ENCODE data around the gene SCART1.
"Not testable (repeated sequence)": the region's sequence is repeated elsewhere in the genome, so short reads cannot be mapped to it uniquely, and the experiment has no call there.

Gene SCART1

DNA sequence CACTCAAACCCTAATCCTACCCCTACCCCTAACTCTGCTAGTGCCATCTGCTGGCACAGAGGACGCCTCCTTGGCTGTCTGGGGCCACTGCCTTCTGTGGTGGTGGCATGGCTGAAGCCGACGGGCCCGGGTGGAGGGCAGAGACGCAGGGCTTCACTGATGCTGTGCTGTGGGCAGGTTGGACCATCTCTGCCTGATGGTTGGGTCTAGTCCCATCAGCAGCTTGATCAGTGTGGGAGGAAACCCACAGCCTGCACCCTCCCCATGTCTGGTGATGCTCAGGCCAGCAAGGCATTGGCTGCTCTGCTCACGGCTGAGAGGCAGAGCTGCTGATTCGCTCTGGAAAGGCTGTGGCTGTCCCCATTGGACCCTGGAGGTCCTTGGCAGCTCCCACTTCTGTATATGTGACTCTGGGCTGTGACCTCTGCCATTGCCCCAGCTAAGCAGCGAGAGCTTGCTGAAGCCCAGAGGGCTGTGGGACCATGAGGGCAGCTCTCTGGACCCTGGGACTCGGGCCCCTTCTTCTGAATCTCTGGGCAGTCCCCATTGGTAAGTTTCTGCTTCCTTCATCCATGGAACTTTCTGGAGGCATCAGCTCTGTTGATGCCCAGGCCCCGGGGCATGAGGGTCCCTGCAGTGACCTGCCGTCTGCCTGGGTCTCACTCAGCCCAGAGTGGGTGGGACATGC lies at the start of gene SCART1:
Gene SCART1 (plus strand): TSS at position 430 of the 688 bp plus-strand sequence. CDS start 53 bp downstream, at position 483.
- no peak for DNase-seq (ENCODE audit: extremely low read depth in 1 of 2, low read depth in 1 of 2)

DNA sequence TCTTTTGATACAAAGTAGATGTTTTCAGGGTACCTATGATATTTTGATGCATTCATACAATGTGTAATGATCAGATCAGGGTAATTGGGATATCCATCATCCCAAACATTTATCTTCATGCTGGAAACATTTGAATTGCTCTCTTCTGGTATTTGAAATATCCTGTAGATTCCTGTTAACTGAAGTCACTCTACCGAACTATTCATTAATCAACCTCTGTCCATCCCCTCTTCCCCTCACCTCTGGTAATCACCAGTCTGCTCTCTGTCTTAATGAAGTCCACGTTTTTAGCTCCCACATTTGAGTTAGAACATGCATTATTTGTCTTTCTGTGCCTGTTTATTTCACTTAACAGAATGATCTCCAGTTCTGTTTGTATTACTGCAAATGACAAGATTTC lies 48.5 kb upstream of the SCART1 start:
- DNase-seq (ENCODE audit: extremely low read depth in 1 of 2, low read depth in 1 of 2), result no peak

DNA sequence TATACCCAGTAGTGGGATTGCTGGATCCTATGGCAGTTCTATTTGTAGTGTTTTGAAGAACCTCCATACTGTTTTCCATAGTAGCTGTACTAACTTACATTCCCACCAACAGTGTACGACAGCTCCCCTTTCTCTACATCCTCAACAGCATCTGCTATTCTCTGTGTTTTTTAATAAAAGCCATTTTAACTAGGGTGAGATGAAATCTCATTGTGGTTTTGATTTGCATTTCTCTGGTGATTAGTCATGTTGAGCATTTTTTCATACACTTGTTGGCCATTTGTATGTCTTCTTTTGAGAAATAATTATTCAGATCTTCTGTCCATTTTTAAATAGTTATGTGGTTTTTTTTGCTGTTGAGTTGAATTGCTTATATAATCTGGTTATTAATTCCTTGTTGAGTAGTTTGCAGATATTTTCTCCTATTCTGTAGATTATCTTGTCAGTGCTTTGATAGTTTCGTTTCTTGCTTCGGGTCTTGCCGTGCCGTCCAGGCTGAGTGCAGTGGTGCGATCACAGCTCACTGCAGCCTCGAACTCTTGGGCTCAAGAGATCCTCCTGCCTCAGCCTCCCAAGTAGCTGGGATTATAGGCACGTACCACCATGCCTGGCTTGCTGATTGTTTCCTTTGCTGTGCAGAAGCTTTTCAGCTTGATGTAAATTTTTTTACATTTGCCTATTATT lies 47.8 kb upstream of the SCART1 start:
- no peak for DNase-seq (ENCODE audit: extremely low read depth in 1 of 2, low read depth in 1 of 2)

DNA sequence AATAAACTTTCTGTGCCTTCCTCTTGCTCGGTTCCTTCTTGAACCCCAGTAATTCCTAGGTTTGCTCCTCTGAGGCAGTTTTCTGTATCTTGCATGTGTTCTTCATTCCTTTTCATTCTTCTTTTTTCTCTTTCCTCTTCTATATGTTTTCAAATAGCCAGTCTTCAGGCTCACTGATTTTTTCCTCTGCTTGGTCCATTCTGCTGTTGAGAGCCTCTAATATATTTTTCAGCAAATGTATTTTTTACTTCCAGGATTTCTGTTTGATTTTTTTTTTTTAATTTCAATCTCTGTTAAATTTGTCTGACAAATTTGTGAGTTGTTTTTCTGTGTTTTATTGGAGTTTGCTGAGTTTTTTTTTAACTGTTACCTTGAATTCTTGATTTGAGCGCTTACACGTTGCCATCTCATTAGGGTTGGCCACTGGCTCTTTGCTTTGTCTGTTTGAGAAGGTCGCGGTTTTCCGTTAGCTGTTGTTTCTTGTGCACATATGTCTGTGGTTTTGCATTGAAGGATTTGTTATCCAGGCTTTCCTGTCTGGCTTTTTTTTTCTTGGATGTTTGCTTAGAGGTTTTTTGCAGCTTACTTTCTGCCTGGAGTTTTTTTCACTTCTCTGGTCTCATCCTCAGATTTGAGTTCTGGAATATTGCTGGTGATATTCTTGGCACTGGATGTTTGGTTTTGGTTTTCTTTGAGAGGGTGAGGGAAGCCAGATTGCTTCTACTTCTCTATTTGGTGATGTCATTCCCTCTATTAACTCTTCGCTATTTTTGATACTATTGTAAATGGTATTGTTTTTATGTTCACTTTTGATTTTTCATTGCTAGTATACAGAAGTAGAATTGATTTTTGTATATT lies 42.0 kb upstream of the SCART1 start:
- DNase-seq (ENCODE audit: extremely low read depth in 1 of 2, low read depth in 1 of 2), result no peak

DNA sequence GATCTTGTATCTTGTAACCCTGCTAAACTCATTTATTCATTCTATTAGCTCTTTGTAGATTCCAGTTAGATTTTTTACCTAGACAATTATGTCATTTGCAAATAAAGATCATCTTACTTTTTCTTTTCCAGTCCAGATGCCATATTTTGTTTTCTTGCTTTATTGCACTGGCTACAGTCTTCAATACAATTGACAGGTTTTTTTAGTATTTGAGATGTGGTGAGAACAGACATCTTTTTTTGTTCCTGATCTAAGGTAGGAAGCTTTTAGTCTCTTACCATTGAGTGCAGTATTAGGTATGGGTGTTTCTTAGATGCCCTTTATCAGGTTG lies 41.4 kb upstream of the SCART1 start:
- DNase-seq (ENCODE audit: extremely low read depth in 1 of 2, low read depth in 1 of 2), result no peak

DNA sequence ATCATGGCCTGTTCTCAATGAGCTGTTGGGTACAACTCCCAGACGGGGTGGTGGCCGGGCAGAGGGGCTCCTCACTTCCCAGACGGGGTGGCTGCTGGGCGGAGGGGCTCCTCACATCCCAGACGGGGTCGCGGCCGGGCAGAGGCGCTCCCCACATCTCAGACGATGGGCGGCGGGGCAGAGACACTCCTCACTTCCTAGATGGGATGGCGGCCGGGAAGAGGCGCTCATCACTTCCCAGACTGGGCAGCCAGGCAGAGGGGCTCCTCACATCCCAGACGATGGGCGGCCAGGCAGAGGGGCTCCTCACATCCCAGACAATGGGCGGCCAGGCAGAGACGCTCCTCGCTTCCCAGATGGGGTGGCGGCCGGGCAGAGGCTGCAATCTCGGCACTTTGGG lies 39.3 kb upstream of the SCART1 start:
- not testable (repeated sequence) for DNase-seq (ENCODE audit: extremely low read depth in 1 of 2, low read depth in 1 of 2)

DNA sequence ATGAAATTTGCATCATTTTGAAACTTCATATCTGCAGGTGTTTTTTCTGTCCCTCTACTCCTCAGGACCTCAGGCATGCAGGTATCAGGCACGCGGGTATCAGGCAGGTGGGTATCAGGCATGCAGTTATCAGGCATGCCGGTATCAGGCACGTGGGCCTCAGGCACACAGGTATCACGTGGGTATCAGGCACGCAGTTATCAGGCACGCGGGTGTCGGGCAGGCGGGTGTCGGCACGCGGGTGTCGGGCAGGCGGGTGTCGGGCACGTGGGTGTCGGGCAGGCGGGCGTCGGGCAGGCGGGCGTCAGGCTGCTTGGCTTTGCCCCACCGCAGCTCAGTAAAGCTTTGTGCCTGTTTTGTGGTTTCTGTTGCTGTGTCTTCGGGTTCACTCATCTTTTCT lies 38.0 kb upstream of the SCART1 start:
- DNase-seq (ENCODE audit: extremely low read depth in 1 of 2, low read depth in 1 of 2), result no peak

DNA sequence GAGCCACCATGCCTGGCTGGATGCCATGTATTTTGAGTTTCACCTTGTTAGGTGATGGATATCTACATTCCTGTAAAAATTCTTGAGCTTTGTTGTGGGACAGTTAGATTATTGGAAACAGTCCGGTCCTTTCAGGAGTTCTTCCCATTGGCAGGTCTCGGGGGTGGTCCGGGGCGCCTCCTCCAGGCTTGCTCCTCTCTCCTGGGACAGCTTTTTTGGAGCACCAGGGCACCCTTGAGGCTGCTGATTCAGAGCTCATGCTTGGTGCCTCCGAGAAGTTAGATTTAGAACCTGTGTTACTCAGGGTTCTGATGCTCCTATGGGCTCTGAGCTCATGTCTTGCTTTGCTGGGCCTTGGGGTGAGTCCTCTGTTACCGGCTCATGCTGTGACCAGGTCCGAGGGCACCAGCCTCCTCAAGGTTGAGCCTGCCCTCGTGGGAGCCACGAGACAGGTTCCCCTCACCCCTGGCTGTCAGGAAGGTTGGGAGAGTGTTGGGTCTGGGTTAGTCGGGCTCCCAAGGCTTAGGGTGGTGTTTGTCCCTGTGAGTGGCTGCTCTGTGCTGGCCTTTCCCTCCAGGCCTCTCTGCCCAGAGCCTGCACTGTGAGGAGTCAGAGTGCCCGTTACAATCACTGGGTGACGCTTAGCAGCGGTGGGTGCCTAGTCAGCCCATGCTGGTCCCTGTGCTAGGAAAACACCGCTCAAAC lies 35.3 kb upstream of the SCART1 start:
- DNase-seq (ENCODE audit: extremely low read depth in 1 of 2, low read depth in 1 of 2), result no peak

DNA sequence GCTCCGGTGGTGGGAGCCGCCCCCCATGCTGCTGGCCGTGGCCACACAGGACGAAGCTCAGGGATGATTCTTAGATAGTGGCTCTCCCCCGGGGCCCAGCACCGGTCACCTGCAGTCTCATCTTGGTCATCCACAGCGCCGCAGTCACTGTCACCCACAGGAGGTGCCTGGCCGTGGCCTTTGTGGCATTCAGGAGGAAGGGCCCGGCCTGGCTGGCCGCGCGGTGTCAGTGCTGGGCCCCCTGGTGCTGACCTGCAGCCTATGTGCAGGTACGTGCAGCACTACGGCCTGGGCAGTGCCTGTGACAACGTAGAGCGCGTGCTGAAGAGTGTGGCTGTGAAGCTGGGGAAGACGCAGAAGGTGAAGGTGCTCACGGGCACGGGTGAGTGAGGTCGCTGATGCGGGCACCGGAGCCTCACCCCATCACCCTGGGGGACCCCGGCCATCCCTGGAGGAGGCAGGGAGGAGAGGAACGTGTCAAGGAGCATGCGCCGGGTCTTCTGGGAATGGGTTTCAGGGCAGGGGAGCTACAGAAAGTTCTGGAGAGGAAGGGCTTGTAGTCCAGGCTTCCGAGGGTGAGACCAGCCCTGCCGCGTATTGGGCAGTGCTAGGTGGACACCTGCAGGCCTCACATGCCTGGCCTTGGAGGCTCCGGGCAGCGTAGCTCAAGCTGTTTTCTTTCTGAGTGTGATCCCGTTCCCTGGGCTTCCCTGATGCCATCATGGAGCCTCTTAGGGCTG lies 34.4 kb upstream of the SCART1 start:
- no peak for DNase-seq (ENCODE audit: extremely low read depth in 1 of 2, low read depth in 1 of 2)

DNA sequence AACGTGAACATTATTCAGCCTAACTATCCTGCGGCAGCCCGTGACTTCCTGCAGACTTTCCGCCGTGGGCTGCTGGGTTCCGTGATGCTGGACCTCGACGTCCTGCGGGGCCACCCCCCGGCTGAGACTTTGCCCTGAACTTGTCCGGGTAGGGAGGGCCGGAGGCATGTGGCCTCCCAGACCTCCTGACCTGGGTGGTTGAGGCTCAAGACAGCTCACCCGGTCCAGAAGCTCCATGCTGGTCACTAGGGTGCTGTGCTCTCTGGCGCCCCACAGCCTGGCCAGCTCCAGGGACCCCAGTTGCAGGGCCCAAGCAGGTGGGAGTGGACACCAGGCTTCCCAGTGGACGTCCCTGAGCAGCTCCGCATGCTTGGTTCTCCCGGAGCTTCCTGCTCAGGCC lies 33.7 kb upstream of the SCART1 start:
- no peak for DNase-seq (ENCODE audit: extremely low read depth in 1 of 2, low read depth in 1 of 2)

DNA sequence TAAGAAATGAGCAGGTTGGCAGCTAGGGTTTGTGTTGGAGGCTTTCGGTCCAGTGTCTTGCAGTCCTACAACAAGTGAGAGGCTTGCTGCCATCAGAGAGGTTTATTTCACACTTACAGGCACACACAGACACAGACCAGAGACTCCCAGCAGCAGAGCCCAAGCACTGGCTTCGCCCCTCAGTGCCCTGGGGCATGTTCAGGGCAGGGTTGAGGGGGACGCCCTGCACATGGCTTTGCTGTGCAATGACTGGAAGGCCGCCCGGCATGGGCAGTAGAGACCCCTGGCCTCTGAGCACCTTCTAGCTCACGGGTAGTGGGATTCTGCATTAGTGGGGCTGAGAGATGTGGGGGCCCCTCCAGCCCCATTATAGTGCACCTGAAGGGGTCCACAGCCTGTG lies 33.2 kb upstream of the SCART1 start:
- DNase-seq (ENCODE audit: extremely low read depth in 1 of 2, low read depth in 1 of 2), result no peak

DNA sequence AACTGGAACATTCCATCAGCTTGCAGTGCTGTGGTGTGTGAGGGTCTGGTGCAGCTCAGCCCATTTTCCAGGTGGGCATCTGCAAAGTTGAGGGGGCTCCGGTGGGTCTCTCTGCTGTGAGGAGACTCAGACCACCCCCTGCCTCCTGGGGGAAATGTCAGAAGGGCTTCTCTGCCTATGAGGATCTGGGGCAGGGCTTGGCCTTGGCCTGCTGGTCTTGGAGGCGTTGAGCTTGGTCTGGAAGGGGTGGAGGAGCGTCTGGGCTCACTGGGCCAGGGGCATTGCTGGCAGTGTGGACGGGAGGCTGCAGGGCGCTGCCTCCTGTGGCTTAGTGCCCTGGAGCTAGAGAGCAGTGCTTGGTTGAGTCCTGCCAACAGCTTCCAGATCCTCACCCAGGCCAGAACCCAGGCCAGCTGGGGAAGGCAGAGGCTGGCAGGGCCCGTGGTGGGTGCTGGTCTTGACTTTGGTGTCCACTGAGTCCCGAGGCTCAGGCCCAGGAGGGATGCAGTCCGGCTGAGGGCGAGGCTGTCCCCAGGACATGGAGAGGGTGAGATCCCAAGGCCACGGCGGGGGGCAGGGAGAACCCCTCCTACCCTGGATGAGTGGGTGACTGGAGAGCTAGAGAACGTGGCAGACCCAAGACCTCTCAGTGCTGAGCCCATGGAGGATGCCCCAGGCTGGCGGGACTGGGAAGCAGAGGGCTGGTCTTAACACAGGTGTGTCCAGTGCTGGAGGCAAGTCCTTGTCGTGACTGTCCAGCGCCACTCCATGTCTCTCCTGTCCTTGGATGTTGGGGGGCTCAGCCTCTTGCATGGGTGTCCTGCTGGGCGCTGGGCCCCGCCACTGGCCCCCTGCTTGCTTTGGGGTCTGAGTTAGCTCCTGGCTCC lies 32.2 kb upstream of the SCART1 start:
- no peak for DNase-seq (ENCODE audit: extremely low read depth in 1 of 2, low read depth in 1 of 2)

DNA sequence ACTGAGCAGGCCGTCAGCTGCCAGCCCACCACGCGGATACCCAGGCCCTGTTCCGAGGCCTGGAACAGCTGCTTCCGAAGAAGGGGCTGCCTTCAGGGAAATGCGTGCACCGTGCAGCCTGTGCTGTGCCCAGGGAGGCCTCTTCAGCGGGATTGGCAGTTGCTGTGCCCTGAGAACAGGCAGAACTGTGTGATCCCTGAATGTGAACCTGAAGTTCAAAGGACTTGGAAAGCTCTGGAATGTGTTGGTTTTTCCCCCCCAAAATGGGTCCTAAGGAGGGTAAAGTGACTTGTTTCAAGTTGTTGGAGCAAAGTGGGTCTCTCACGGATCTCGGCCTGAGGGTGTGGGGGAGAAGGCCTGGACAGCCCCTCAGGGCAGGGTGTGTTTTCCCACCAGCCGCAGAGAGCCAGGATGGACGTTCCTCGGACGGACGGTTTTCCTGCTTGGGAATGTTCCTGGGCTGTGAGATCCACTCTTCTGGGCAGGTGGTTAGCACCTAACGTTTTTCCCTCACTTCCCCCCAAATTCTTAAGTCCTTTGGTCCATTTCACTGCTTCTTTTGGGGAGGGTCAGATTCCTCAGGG lies 31.4 kb upstream of the SCART1 start:
- DNase-seq (ENCODE audit: extremely low read depth in 1 of 2, low read depth in 1 of 2), result no peak

DNA sequence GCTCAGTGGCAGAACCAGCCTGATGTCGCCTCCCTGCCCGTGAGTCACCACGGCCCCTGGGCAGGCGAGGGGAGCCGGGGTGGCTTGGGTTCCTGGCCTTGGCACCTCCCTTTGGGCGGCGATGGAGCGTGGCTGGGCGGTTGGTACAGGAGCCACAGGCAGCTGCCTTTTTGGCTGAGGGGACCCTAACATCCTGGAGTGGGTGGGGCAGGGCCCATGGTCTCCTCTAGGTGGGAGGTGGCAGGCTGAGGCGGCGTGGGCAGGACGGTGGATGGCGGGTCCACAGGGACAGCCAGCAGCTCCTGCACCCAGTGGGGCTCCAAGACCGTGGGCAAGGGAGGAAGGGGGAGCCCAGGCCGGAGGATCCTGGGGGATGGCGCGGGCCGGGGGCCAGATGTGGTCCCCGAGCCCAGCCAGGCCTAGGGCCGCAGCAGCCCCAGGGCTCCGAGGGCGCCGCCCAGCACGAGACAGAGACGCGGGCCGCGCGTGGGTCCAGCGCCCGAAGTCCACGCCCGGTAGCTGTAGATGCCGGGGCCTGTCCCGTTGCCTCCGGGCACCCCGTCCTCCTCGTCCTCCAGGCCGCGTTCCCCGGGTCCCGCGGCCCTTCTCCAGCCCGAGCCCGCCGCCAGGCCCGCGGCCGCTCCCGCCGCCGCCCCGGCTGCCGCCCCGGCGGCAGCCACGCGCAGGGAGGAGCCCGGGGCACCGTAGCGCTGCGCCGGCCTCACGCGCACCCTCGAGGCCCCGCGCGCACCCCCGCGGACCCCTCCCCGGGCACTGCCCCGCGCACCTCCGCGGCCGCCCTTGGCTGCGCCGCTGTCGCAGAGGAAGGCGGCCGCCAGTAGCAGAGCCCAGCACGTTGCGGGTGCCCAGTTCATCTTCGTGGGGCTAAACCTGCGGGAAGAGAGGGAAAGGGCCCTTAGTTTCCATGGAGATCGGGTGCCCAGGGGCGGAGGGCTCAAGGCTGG lies 30.7 kb upstream of the SCART1 start:
- DNase-seq (ENCODE audit: extremely low read depth in 1 of 2, low read depth in 1 of 2), result no peak

DNA sequence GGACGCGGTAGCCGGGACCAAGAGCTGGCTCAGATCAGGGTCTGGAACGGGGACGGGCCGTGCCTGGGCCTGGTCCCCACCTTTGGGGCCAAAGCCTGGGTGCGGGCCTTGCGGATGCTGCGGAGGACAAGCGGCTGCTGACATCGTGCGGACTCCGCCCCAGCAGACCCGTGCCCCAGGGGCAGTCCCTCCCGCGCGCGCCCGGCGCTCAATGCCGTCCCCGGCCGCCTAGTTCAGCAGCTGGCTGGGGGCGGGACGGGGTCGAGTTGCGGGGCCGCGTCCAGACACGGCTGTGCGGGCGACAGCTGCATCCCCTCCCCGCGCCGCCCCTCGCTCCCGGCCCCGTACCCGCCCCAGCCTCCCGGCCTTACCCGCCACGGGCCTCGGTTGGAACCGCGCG lies 29.6 kb upstream of the SCART1 start:
- DNase-seq (ENCODE audit: extremely low read depth in 1 of 2, low read depth in 1 of 2), result not testable (repeated sequence)

DNA sequence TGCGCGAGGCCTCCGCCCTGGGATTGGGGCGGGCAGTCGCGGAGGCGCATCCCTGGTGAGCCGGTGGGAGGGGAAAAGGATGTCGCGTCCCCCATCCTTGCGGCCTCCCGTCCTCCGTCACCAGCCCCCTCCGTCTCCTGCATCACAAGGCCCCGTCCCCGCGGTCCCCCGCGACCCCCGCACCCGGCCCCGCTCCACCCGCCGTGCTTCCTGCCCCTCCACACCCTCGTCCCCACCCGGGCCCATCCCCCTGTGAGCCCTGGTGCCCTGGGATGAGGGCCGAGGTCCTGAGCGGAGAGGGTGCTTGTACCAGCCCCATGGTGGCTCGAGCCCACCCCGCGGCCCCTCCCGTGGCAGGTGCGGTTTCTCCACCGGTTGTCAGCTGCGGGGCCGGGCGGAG lies 29.1 kb upstream of the SCART1 start, which contains the start of gene SPRN:
Gene SPRN (minus strand): TSS at position 25 of the 400 bp plus-strand sequence. CDS start 944 bp downstream, outside the sequence.
- DNase-seq (ENCODE audit: extremely low read depth in 1 of 2, low read depth in 1 of 2), result not testable (repeated sequence)

DNA sequence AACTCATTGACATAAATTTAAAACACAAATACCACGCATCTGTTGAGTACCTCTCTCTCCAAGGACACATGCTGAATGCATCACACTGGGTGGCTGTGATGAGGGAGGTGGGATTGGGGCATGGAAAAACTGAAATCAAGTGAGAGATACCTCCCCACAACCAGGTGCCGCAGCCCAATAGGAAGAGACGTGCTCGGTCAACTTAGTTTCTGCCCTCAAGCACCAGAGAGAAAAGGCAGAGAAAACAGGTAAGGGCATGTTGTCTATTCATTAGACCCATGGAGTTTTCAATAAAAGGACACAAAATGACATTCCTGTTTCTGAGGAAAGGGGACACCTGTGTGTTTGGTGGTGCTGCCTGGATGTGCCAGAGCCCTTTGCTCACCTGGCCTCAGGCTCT lies 24.2 kb upstream of the SCART1 start:
- not testable (repeated sequence) for DNase-seq (ENCODE audit: extremely low read depth in 1 of 2, low read depth in 1 of 2)

All from activated CD8-positive, alpha-beta memory T cell treated with anti-CD3 and anti-CD28 coated beads for 1 hour (primary cell).